Measurements from ENCODE around the gene GSAP.

The GSAP gene

GRCh38 chr7:77439572-77439971 lies 23.4 kb upstream of the GSAP start:
- TF ChIP-seq CTCF (IDR thresholded peaks at IDR 0.05; ENCODE audit: insufficient read depth, low read depth, low read length, missing control alignments): no peak
- no peak overlapping the region for H3K4me3 ChIP-seq (ENCODE audit: low read depth, low read length)
- no peak for DNase-seq (ENCODE audit: low read depth)

- H3K4me3 ChIP-seq (ENCODE audit: low read depth, low read length): no peak overlapping the region
- DNase-seq (ENCODE audit: low read depth): no peak
- no peak for TF ChIP-seq CTCF (IDR thresholded peaks at IDR 0.05; ENCODE audit: insufficient read depth, low read depth, low read length, missing control alignments)
Observed at GRCh38 chr7:77438131-77438530, 22.0 kb upstream of the GSAP start.

GRCh38 chr7:77434570-77435275 lies 18.6 kb upstream of the GSAP start:
- no peak overlapping the region for H3K4me3 ChIP-seq (ENCODE audit: low read depth, low read length)
- DNase-seq (ENCODE audit: low read depth): no peak
- no peak for TF ChIP-seq CTCF (IDR thresholded peaks at IDR 0.05; ENCODE audit: insufficient read depth, low read depth, low read length, missing control alignments)

GRCh38 chr7:77433901-77434300 lies 17.8 kb upstream of the GSAP start:
- TF ChIP-seq CTCF (IDR thresholded peaks at IDR 0.05; ENCODE audit: insufficient read depth, low read depth, low read length, missing control alignments): no peak
- no peak for DNase-seq (ENCODE audit: low read depth)
- no peak overlapping the region for H3K4me3 ChIP-seq (ENCODE audit: low read depth, low read length)

- no peak overlapping the region for H3K4me3 ChIP-seq (ENCODE audit: low read depth, low read length)
- TF ChIP-seq CTCF (IDR thresholded peaks at IDR 0.05; ENCODE audit: insufficient read depth, low read depth, low read length, missing control alignments): no peak
- no peak for DNase-seq (ENCODE audit: low read depth)
Observed at GRCh38 chr7:77430927-77431326, 14.8 kb upstream of the GSAP start.

- H3K4me3 ChIP-seq (ENCODE audit: low read depth, low read length): no peak overlapping the region
- no peak for TF ChIP-seq CTCF (IDR thresholded peaks at IDR 0.05; ENCODE audit: insufficient read depth, low read depth, low read length, missing control alignments)
- DNase-seq (ENCODE audit: low read depth): no peak
Observed at GRCh38 chr7:77428777-77429231, 12.7 kb upstream of the GSAP start.
